ENCODE measurements around the gene COLGALT1. TPM values are rescaled to one million over a fixed set of nuclear protein-coding genes. Genes with fewer than 3 reads are reported as not detected.
"Not testable (repeated sequence)": the region's sequence is repeated elsewhere in the genome, so short reads cannot be mapped to it uniquely, and the experiment has no call there.

Gene COLGALT1
- polyA plus RNA-seq (2013, experiment 1 of 4) = 80.3 TPM
- polyA plus RNA-seq (2013, experiment 2 of 4) = 86.8 TPM
- 57.6 TPM for polyA plus RNA-seq (2013, experiment 3 of 4)
- polyA plus RNA-seq (2013, experiment 4 of 4) = 66.6 TPM

DNA sequence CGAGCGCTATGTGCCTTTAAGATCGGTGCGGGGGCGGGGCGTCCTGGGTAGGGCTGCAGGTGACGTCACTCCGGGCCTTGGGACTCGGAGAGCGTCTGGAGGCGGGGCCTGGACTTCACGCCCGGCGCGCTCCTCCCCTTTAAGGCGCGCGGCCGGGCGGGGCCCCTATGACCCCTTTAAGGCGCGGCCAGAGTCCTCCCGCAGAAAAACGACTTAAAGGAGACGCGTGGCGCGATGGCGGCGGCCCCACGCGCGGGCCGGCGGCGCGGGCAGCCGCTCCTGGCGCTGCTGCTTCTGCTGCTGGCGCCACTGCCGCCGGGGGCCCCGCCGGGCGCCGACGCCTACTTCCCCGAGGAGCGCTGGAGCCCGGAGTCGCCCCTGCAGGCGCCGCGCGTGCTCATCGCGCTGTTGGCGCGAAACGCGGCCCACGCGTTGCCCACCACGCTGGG is at the start of gene COLGALT1:
Gene COLGALT1 (plus strand): TSS at position 170 of the 449 bp plus-strand sequence. CDS start 65 bp downstream, at position 235.
- 0% methylated on average over 64 of the region's 64 CpGs for WGBS, 2 experiments
- H3K27ac ChIP-seq (ENCODE audit: insufficient read depth, low read depth, low read length, poor library complexity, severe bottlenecking) = no peak within 1 kb of the TSS
- H3K9me3 ChIP-seq (ENCODE audit: control insufficient read depth, low read length) = no peaks in the 10 kb centered on the region
- H3K27me3 ChIP-seq (ENCODE audit: control insufficient read depth, insufficient read depth, low read length, poor library complexity, severe bottlenecking) = no peaks in the 10 kb centered on the region
- H3K4me1 ChIP-seq (ENCODE audit: control insufficient read depth, insufficient read depth, low read length) = no peaks in the 10 kb centered on the region
- peak within 1 kb of the TSS; percentile 93 for H3K4me3 ChIP-seq (ENCODE audit: insufficient read depth, low read depth, low read length)
- H3K36me3 ChIP-seq (ENCODE audit: control insufficient read depth, insufficient read depth, low read length) = no peaks in the 10 kb centered on the region

- H3K4me1 ChIP-seq (ENCODE audit: control insufficient read depth, insufficient read depth, low read length) = no peaks in the 10 kb centered on the region
- no peak overlapping the region for H3K4me3 ChIP-seq (ENCODE audit: insufficient read depth, low read depth, low read length)
- 91 to 92% methylated on average over 9 of the region's 9 CpGs for WGBS, 2 experiments
- no peaks in the 10 kb centered on the region for H3K36me3 ChIP-seq (ENCODE audit: control insufficient read depth, insufficient read depth, low read length)
- no peaks in the 10 kb centered on the region for H3K27me3 ChIP-seq (ENCODE audit: control insufficient read depth, insufficient read depth, low read length, poor library complexity, severe bottlenecking)
- H3K27ac ChIP-seq (ENCODE audit: insufficient read depth, low read depth, low read length, poor library complexity, severe bottlenecking) = no peak overlapping the region
- no peaks in the 10 kb centered on the region for H3K9me3 ChIP-seq (ENCODE audit: control insufficient read depth, low read length)
Observed at GRCh38 chr19:17506745-17507144, 48.7 kb upstream of the COLGALT1 start.

DNA sequence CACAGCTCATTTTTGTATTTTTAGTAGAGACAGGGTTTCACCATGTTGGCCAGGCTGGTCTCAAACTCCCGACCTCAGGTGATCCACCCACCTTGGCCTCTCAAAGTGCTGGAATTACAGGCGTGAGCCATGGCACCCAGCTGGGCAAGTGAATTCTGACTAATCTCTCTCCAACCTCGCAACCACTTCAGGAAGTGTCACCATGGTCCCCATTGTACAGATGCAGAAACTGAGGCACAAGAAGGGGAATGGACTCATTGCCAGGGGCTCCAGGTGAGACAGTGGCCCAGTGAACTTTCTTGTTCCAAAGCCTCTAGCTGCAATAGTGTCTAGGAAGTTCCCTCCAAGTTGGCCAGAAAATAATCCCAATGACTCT is 46.9 kb upstream of the COLGALT1 start:
- 88% methylated on average over 3 of the region's 3 CpGs for whole genome bisulfite sequencing, 2 experiments
- not testable (repeated sequence) for H3K4me1 ChIP-seq (ENCODE audit: control insufficient read depth, insufficient read depth, low read length); H3K27me3 ChIP-seq (ENCODE audit: control insufficient read depth, insufficient read depth, low read length, poor library complexity, severe bottlenecking); H3K9me3 ChIP-seq (ENCODE audit: control insufficient read depth, low read length); H3K4me3 ChIP-seq (ENCODE audit: insufficient read depth, low read depth, low read length); H3K36me3 ChIP-seq (ENCODE audit: control insufficient read depth, insufficient read depth, low read length); H3K27ac ChIP-seq (ENCODE audit: insufficient read depth, low read depth, low read length, poor library complexity, severe bottlenecking)

DNA sequence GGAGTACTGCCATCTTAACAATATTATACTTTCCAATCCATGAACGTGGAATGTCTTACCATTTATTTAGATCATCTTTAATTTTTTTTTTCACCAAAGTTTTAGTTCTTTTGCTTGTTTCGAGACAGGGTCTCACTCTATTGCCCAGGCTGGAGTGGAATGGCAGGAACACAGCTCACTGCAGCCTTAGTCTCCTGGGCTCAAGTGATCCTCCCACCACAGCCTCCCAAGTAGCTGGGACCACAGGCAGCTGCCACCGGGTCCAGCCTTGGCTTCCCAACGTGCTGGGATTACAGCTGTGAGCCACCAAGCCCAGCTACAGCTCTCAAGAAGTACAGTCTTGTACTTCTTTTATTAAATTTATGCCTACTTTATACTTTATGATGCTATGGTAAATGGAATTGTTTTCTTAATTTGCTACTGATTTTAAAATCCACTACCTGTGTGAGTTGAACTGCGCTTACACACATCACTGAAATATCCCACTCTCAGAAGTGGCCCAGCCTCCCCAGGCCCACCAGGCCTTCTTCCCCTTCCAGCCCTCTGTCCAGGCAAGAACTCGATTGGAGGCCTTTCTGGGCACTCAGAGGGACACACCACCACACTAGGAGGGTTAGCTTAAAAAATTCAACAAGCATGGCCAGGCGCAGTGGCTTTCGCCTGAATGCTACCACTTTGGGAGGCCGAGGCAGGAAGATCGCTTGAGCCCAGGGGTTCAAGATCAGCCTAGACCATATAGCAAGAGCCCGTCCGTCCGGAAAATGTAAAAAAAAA is 45.0 kb upstream of the COLGALT1 start:
- 73 to 76% methylated on average over 13 of the region's 13 CpGs for WGBS, 2 experiments
- Histone ChIP-seq H3K9me3 (ENCODE audit: control insufficient read depth, low read length) (no peaks in the 10 kb centered on the region), H3K27ac (ENCODE audit: insufficient read depth, low read depth, low read length, poor library complexity, severe bottlenecking) (peak overlapping the region; percentile 79), H3K4me1 (ENCODE audit: control insufficient read depth, insufficient read depth, low read length) (no peaks in the 10 kb centered on the region), H3K4me3 (ENCODE audit: insufficient read depth, low read depth, low read length) (peak overlapping the region; percentile 92), H3K27me3 (ENCODE audit: control insufficient read depth, insufficient read depth, low read length, poor library complexity, severe bottlenecking) (no peaks in the 10 kb centered on the region), H3K36me3 (ENCODE audit: control insufficient read depth, insufficient read depth, low read length) (no peaks in the 10 kb centered on the region)

DNA sequence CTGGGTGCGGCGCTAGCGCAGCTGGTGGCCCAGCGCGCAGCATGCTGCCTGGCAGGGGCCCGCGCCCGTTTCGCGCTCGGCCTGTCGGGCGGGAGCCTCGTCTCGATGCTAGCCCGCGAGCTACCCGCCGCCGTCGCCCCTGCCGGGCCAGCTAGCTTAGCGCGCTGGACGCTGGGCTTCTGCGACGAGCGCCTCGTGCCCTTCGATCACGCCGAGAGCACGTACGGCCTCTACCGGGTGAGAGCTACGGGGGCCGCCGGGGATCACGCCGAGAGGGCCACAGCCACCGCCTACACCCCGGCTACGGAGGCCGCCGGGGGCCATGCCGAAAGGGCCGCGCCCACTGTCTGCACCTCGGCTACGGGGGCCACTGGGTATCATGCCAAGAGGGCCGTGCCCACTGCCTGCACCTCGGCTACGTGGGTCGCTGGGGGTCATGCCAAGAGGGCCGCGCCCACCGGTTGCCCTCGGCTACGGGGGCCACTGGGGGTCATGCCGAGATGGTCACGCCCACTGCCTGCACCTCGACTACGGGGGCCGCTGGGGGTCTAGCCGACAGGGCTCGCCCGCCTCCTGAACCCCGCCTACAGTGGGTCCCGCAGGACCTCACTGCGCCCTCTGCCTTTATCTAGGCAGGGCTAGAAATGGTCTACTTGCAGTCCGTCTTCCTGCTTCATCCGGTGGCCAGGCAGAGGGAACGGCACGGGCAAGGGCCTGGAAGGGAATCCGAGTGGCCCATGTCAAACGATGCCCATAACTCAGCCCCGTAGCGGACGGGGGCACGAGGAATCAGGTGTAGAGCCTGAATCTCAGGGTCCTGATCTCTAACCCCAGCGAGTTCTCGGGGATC is 43.5 kb upstream of the COLGALT1 start:
- Histone ChIP-seq H3K36me3 (ENCODE audit: control insufficient read depth, insufficient read depth, low read length) (peaks cover 4% of the 10 kb centered on the region), H3K27me3 (ENCODE audit: control insufficient read depth, insufficient read depth, low read length, poor library complexity, severe bottlenecking) (no peaks in the 10 kb centered on the region), H3K4me1 (ENCODE audit: control insufficient read depth, insufficient read depth, low read length) (no peaks in the 10 kb centered on the region), H3K4me3 (ENCODE audit: insufficient read depth, low read depth, low read length) (peak overlapping the region; percentile 92), H3K9me3 (ENCODE audit: control insufficient read depth, low read length) (no peaks in the 10 kb centered on the region), H3K27ac (ENCODE audit: insufficient read depth, low read depth, low read length, poor library complexity, severe bottlenecking) (peak overlapping the region; percentile 84)
- 2 to 3% methylated on average over 82 of the region's 82 CpGs for WGBS, 2 experiments

DNA sequence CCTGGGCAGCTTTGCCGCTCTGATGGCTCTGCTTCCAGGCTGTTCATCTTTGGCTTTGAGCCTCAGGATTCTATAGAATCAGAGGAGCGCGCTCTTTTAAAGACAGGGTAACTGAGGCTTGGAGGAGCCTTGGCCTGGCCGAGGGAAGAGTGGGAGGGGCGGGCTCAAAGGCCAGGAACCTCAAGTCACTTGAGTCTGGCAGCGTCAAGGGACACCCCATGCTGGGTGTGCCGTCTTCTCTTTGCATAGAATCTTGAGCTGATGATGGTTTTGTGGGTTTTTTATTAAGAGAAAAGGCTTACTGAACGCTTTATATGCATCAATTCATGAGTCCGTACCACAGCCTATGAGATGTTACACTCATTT is 42.9 kb upstream of the COLGALT1 start:
- Histone ChIP-seq H3K36me3 (ENCODE audit: control insufficient read depth, insufficient read depth, low read length) (peaks cover 10% of the 10 kb centered on the region), H3K9me3 (ENCODE audit: control insufficient read depth, low read length) (no peaks in the 10 kb centered on the region)
- 69 to 73% methylated on average over 9 of the region's 9 CpGs for WGBS, 2 experiments

DNA sequence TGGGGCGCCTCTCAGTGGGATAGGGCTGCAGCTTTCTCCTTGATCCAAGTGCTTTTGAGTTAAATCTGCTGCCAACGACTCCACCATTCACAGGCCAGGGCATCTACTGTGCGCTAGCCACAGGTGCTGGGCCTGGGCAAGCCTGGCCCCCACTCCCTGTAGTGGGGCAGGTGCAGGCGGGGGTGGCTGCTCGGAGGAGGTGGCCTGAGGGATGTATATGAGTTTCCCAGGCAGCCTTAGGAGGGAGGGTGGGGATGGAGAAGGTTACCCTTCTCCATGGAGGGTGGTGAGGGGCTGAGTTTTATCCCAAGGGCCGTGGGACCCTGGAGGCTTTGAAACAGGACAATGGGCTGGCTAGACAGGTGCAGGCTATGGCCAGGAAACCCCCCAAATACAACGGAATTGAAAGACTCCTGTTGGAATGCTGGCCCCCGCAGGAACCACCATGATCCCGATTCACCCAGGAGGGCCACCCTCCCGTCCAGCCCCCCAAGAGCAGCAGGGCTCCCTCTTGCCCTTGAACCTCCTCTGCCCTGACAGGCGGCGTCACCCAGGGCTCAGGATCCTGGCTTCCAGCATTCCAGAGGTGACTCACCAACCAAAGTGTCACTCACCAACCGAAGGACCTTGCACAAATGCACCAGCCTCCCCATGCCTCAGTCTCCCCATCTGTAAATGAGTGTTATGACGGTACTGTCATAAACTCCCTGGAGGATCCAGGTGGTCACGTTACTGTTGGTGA is 39.9 kb upstream of the COLGALT1 start:
- Histone ChIP-seq H3K27me3 (ENCODE audit: control insufficient read depth, insufficient read depth, low read length, poor library complexity, severe bottlenecking) (no peaks in the 10 kb centered on the region), H3K36me3 (ENCODE audit: control insufficient read depth, insufficient read depth, low read length) (peaks cover 18% of the 10 kb centered on the region), H3K9me3 (ENCODE audit: control insufficient read depth, low read length) (no peaks in the 10 kb centered on the region), H3K4me3 (ENCODE audit: insufficient read depth, low read depth, low read length) (no peak overlapping the region), H3K4me1 (ENCODE audit: control insufficient read depth, insufficient read depth, low read length) (no peaks in the 10 kb centered on the region), H3K27ac (ENCODE audit: insufficient read depth, low read depth, low read length, poor library complexity, severe bottlenecking) (no peak overlapping the region)
- WGBS, 2 experiments = 92 to 93% methylated on average over 15 of the region's 15 CpGs

More for the DNA sequence above, 42.9 kb upstream of the COLGALT1 start:
- H3K27me3 ChIP-seq (ENCODE audit: control insufficient read depth, insufficient read depth, low read length, poor library complexity, severe bottlenecking) = no peaks in the 10 kb centered on the region
- peak overlapping the region; percentile 53 for H3K27ac ChIP-seq (ENCODE audit: insufficient read depth, low read depth, low read length, poor library complexity, severe bottlenecking)
- no peaks in the 10 kb centered on the region for H3K4me1 ChIP-seq (ENCODE audit: control insufficient read depth, insufficient read depth, low read length)
- peak overlapping the region; percentile 92 for H3K4me3 ChIP-seq (ENCODE audit: insufficient read depth, low read depth, low read length)

DNA sequence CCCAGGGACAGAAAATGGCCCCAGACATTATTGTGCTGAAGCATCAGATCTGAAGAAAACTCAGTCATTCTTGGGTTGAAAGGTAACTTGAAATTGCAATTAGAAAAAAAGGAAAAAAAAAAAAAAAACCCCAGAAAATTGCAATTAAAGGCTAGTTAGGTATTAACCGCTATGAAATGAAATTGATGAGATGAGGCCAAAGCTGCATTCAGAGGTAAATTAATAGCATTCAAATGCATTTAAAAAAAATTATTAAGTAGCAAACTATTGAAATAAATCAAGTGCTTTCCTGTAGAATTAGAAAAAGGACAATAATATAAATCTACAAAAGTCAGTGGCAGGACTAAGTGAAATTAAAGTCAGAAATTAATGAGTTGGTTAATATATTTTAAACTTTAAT is 37.6 kb upstream of the COLGALT1 start:
- no peak overlapping the region for H3K27ac ChIP-seq (ENCODE audit: insufficient read depth, low read depth, low read length, poor library complexity, severe bottlenecking)
- H3K27me3 ChIP-seq (ENCODE audit: control insufficient read depth, insufficient read depth, low read length, poor library complexity, severe bottlenecking) = no peaks in the 10 kb centered on the region
- H3K4me3 ChIP-seq (ENCODE audit: insufficient read depth, low read depth, low read length) = no peak overlapping the region
- H3K9me3 ChIP-seq (ENCODE audit: control insufficient read depth, low read length) = no peaks in the 10 kb centered on the region
- H3K4me1 ChIP-seq (ENCODE audit: control insufficient read depth, insufficient read depth, low read length) = no peaks in the 10 kb centered on the region
- peaks cover 18% of the 10 kb centered on the region for H3K36me3 ChIP-seq (ENCODE audit: control insufficient read depth, insufficient read depth, low read length)
- 100% methylated on average over 1 of the region's 1 CpG; no CpG with 5 or more reads in 1 of the 2 experiments for WGBS, 2 experiments

DNA sequence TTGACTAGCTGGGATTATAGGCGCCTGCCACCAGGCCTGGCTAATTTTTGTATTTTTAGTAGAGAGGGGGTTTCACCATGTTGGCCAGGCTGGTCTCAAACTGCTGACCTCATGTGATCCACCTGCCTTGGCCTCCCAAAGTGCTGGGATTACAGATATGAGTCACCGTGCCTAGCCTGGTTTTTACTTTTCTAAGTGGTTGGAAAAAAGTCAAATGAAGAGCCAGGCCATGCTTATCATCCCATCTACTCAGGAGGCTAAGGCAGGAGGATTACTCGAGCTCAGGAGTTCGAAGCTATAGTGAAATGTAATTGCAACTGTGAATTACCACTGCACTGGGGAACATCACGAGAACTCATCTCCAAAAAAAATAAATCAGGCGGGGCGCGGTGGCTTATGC is 36.8 kb upstream of the COLGALT1 start:
- H3K36me3 ChIP-seq (ENCODE audit: control insufficient read depth, insufficient read depth, low read length) = peaks cover 18% of the 10 kb centered on the region
- not testable (repeated sequence) for H3K27me3 ChIP-seq (ENCODE audit: control insufficient read depth, insufficient read depth, low read length, poor library complexity, severe bottlenecking); H3K9me3 ChIP-seq (ENCODE audit: control insufficient read depth, low read length); H3K4me3 ChIP-seq (ENCODE audit: insufficient read depth, low read depth, low read length); H3K4me1 ChIP-seq (ENCODE audit: control insufficient read depth, insufficient read depth, low read length); H3K27ac ChIP-seq (ENCODE audit: insufficient read depth, low read depth, low read length, poor library complexity, severe bottlenecking)
- 85 to 88% methylated on average over 8 of the region's 8 CpGs for WGBS, 2 experiments
